ENCODE measurements around the gene NUP35. TPM values are rescaled to one million over a fixed set of nuclear protein-coding genes. Genes with fewer than 3 reads are reported as not detected.

NUP35 gene
- total and polyA plus RNA-seq, 2 experiments from 2014 or later = 15.7 to 22.6 TPM

GRCh38 chr2:183079139-183079775 lies 45.0 kb upstream of the NUP35 start:
- Histone ChIP-seq H3K36me3 (replicated peaks; ENCODE audit: insufficient read depth, low read depth) (no peaks in the 10 kb centered on the region), H3K79me2 (peaks cover 7% of the 10 kb centered on the region), H3K4me1 (ENCODE audit: insufficient read depth) (peaks cover 5% of the 10 kb centered on the region), H3K9me3 (ENCODE audit: low read depth) (no peaks in the 10 kb centered on the region), H3K27ac (peak overlapping the region; percentile 78), H3K9me2 (replicated peaks; ENCODE audit: insufficient read depth) (no peaks in the 10 kb centered on the region), H4K20me1 (ENCODE audit: insufficient read depth, poor library complexity, severe bottlenecking) (no peaks in the 10 kb centered on the region), H3K4me3 (peak overlapping the region; percentile 73), H3K4me2 (peak overlapping the region; percentile 75), H3K27me3 (peaks cover 5% of the 10 kb centered on the region), H2AFZ (peak overlapping the region; percentile 90)
- 62% methylated on average over 13 of the region's 13 CpGs for WGBS (ENCODE audit: low lambda C conversion rate, missing lambda C conversion rate)
- TF ChIP-seq EZH2phosphoT487 (IDR thresholded peaks at IDR 0.05; ENCODE audit: low read depth, severe bottlenecking, unreplicated experiment) (no peak), EZH2 (IDR thresholded peaks at IDR 0.05; ENCODE audit: borderline replicate concordance) (no peak)
- TF ChIP-seq, protein P1, sequence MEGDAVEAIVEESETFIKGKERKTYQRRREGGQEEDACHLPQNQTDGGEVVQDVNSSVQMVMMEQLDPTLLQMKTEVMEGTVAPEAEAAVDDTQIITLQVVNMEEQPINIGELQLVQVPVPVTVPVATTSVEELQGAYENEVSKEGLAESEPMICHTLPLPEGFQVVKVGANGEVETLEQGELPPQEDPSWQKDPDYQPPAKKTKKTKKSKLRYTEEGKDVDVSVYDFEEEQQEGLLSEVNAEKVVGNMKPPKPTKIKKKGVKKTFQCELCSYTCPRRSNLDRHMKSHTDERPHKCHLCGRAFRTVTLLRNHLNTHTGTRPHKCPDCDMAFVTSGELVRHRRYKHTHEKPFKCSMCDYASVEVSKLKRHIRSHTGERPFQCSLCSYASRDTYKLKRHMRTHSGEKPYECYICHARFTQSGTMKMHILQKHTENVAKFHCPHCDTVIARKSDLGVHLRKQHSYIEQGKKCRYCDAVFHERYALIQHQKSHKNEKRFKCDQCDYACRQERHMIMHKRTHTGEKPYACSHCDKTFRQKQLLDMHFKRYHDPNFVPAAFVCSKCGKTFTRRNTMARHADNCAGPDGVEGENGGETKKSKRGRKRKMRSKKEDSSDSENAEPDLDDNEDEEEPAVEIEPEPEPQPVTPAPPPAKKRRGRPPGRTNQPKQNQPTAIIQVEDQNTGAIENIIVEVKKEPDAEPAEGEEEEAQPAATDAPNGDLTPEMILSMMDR (IDR thresholded peaks at IDR 0.05; ENCODE audit: poor library complexity) = no peak
- no peak for DNase-seq (ENCODE audit: low spot score)

GRCh38 chr2:183081911-183082310 lies 42.3 kb upstream of the NUP35 start:
- Histone ChIP-seq H3K4me1 (ENCODE audit: insufficient read depth) (peaks cover 5% of the 10 kb centered on the region), H3K27ac (no peak overlapping the region), H2AFZ (no peak overlapping the region), H3K36me3 (replicated peaks; ENCODE audit: insufficient read depth, low read depth) (no peaks in the 10 kb centered on the region), H3K9me3 (ENCODE audit: low read depth) (no peaks in the 10 kb centered on the region), H3K4me2 (no peak overlapping the region), H3K9me2 (replicated peaks; ENCODE audit: insufficient read depth) (no peaks in the 10 kb centered on the region), H3K27me3 (no peaks in the 10 kb centered on the region), H3K79me2 (peaks cover 7% of the 10 kb centered on the region), H4K20me1 (ENCODE audit: insufficient read depth, poor library complexity, severe bottlenecking) (no peaks in the 10 kb centered on the region), H3K4me3 (no peak overlapping the region)
- 62% methylated on average over 1 of the region's 1 CpG for WGBS (ENCODE audit: low lambda C conversion rate, missing lambda C conversion rate)
- DNase-seq (ENCODE audit: low spot score) = no peak
- TF ChIP-seq EZH2 (IDR thresholded peaks at IDR 0.05; ENCODE audit: borderline replicate concordance) (no peak), EZH2phosphoT487 (IDR thresholded peaks at IDR 0.05; ENCODE audit: low read depth, severe bottlenecking, unreplicated experiment) (no peak)
- TF ChIP-seq, protein P1 (IDR thresholded peaks at IDR 0.05; ENCODE audit: poor library complexity) = no peak

GRCh38 chr2:183088061-183088460 lies 36.2 kb upstream of the NUP35 start:
- DNase-seq (ENCODE audit: low spot score) = no peak
- no peaks in the 10 kb centered on the region for H3K4me1 ChIP-seq (ENCODE audit: insufficient read depth)
- no peak overlapping the region for H3K27ac ChIP-seq
- no peaks in the 10 kb centered on the region for H4K20me1 ChIP-seq (ENCODE audit: insufficient read depth, poor library complexity, severe bottlenecking)
- no peak overlapping the region for H2AFZ ChIP-seq
- no peak overlapping the region for H3K4me2 ChIP-seq
- H3K9me3 ChIP-seq (ENCODE audit: low read depth) = no peaks in the 10 kb centered on the region
- no peak overlapping the region for H3K4me3 ChIP-seq
- no peaks in the 10 kb centered on the region for H3K27me3 ChIP-seq
- WGBS (ENCODE audit: low lambda C conversion rate, missing lambda C conversion rate) = 90% methylated on average over 3 of the region's 3 CpGs
- H3K36me3 ChIP-seq (replicated peaks; ENCODE audit: insufficient read depth, low read depth) = no peaks in the 10 kb centered on the region
- no peaks in the 10 kb centered on the region for H3K79me2 ChIP-seq
- H3K9me2 ChIP-seq (replicated peaks; ENCODE audit: insufficient read depth) = no peaks in the 10 kb centered on the region
- no peak for TF ChIP-seq EZH2phosphoT487 (IDR thresholded peaks at IDR 0.05; ENCODE audit: low read depth, severe bottlenecking, unreplicated experiment)
- no peak for TF ChIP-seq EZH2 (IDR thresholded peaks at IDR 0.05; ENCODE audit: borderline replicate concordance)
- TF ChIP-seq, protein P1 (IDR thresholded peaks at IDR 0.05; ENCODE audit: poor library complexity) = no peak

All from hepatocyte (in vitro differentiated cells).